Femur (tissue), 1 donor: ENCODE measurements around the gene SH3D21.

Source experiments
- DNase-seq: peaks from one replicate; pipeline ENCODE4 v3.0.0-alpha.2; 2017

SH3D21 gene

DNA sequence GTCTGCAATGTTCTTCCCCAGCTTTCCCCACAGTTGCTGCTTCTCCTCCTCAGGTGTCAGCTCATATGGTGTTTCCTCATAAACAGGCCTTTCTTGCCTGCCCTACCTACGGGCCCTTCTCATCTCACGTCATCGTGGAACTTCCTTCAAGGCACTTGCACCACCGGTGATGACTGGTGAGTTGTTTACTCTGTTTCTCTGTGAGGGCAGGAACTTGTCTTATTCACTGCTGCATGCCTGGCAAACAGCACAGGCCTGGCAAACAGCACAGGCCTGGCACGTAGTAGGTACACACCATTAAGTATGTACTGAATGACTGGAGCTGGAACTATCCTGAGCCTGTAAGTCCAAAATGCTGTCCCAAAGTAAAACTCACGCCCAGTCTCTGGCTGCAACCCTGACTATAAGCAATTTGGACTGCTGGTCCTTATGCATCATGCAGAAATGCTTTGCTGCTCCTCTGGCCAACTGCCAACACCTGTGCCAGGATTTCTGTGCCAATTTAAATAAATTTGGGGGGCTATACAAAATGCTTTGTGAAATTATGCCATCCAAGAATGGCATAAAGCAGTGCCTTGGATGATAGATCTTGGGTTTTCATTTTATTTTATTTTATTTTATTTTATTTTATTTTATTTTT is 53.9 kb downstream of the SH3D21 start:
- DNase-seq: no peak

DNA sequence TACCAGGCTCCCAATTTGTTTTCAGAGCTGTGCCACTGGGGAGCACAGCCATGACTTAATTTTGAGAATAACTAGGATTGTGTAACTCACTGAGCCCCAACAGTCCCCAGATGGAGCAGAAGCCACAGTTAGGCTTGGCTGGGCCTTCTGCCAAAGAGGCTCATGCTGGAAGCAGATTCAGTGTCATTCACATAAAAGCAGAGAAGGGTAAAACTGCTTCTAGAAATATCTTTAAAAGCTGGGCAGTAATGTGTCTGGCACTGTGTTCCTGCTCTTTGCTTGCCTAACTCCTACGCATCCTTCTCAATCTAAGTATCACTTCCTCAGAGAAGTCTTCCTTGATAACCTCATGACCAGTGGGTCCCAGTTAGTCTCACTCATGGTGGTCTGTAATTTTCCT is 59.2 kb downstream of the SH3D21 start:
- no peak for DNase-seq

DNA sequence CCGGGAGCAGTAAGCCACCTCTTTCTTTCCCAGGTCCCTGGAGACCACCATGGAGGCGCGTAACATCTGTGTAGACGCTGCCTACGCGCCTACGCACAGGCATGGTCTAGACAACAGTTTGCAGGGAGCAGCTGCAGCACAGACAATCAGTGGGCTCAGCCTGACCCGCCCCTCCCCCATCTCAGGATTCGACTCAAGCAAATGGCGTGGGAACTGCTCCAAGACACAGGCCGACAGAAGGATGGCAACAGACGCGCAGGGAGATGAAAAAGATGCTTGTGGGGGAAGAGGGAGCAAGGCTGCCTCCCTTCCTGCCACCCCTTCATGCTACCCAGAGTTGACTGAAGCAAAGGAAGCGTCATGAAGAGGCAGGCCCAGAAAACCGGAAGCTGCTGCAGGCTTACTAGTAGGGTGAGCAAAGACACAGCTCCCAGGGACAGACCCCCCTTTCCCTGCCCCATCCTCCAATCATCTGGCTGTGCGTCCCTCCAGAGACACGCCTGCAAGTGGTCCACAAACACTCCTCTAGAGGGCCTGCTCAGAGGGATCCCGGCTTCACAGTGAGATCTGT is 60.0 kb downstream of the SH3D21 start:
- peak; percentile 75 for DNase-seq

DNA sequence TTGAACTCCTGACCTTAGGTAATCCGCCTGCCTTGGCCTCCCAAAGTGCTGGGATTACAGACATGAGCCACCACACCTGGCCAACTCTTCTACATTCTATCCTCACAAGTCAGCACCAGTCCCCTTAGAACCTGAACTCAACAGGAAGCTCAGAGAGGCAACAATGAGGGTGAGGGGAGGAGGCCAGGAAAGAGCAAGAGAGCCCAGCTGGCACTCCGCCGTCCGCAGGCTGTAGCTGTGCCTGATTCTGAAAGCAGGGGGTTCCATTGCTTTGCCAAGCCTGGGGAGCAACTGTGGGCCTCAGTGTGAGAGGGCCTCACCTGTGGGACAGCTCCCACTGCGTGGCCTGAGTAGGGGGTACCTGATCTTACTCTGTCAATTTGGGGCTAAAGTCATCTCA is 60.9 kb downstream of the SH3D21 start:
- DNase-seq: no peak

DNA sequence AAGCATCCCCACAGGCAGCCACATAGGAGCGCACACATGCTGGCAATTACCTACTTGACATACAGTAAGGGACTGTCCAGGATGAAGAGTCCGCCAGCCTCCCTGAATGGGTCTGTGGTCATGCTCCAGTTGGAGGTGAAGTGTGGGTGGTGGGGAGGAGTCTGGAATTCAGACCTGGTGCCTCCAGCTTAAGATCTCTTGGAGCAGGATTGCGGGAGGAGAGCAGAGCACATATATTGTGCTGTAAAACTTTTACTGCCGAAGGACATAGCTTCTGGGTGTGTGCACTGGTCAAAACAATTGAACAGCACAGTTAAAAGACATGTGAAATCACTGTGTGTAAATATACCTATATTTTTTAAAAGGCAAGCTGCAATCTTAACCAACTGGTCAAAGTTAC is 61.6 kb downstream of the SH3D21 start:
- no peak for DNase-seq

DNA sequence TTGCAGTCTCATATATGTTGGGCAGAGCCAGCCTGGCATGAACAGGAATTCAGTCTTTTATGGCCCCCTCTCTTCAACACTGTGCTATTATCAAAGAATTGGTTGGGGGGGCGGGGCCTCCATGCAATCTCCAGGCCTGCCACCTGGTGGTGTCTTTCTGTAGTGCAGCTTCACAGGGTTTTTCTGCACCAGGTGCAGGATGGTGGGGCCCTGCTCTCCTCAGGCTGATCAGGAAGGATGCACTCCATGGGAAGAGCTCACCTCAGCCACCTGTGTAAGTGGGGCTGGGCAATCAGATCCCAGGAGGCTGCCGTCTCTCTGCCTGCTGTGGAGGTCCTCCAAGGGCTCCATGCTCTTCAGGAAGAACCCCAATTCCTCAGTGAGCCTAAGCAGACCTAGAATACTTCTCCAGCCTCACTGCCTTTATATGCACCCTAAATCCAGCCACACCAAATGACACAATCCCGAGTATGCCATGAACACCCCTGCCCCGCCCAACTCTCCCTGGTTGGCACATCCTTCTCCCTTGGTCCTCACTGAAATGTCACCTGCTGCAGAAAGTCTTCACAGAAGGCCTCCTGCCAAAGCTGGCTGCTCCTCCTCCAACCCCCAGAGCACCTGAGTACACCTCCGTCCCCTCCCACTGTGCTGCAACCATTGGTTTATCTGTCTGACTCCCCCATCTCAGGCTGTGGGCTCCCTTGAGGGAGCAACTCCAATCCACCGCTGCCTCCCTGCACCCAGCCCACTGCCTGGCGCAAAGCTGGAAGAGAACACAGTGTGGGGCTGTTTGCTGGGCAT is 63.1 kb downstream of the SH3D21 start:
- DNase-seq: peak; percentile 83
